ENCODE data around the gene KDELR1.

The KDELR1 gene

DNA sequence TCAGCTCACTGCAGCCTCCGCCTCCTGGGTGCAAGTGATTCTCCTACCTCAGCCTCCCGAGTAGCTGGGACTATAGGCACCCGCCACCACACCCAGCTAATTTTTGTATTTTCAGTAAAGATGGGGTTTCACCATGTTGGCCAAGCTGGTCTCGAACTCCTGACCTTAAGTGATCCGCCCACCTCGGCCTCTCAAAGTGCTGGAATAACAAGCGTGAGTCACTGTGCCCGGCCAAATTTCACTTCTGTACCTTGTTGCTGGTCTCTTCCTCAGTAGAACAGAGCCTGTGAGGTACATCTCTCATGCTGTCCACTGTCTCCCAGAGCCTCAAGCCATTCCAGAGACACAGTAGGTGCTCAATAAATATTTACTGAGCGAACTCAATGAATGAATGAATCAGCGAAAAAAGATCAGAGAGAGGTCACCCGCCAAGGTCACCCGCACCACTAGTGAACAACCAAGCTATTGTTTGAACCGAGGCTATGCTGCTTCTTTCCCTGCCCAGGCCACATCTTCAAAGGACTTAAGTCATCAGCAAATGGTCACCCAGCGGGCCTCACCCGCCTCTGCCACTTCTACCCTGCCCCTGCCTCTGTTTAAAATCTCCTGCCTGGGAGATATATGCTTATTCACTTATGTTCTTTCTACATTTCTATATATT lies 36.9 kb downstream of the KDELR1 start:
- TF ChIP-seq, protein P1, sequence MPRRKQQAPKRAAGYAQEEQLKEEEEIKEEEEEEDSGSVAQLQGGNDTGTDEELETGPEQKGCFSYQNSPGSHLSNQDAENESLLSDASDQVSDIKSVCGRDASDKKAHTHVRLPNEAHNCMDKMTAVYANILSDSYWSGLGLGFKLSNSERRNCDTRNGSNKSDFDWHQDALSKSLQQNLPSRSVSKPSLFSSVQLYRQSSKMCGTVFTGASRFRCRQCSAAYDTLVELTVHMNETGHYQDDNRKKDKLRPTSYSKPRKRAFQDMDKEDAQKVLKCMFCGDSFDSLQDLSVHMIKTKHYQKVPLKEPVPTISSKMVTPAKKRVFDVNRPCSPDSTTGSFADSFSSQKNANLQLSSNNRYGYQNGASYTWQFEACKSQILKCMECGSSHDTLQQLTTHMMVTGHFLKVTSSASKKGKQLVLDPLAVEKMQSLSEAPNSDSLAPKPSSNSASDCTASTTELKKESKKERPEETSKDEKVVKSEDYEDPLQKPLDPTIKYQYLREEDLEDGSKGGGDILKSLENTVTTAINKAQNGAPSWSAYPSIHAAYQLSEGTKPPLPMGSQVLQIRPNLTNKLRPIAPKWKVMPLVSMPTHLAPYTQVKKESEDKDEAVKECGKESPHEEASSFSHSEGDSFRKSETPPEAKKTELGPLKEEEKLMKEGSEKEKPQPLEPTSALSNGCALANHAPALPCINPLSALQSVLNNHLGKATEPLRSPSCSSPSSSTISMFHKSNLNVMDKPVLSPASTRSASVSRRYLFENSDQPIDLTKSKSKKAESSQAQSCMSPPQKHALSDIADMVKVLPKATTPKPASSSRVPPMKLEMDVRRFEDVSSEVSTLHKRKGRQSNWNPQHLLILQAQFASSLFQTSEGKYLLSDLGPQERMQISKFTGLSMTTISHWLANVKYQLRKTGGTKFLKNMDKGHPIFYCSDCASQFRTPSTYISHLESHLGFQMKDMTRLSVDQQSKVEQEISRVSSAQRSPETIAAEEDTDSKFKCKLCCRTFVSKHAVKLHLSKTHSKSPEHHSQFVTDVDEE (CRISPR knock-in tag; IDR thresholded peaks at IDR 0.05) = no peak
- TF ChIP-seq ESRRG (CRISPR knock-in tag; IDR thresholded peaks at IDR 0.05) (no peak), RARB (CRISPR knock-in tag; IDR thresholded peaks at IDR 0.05) (no peak)
- no peak for ATAC-seq

DNA sequence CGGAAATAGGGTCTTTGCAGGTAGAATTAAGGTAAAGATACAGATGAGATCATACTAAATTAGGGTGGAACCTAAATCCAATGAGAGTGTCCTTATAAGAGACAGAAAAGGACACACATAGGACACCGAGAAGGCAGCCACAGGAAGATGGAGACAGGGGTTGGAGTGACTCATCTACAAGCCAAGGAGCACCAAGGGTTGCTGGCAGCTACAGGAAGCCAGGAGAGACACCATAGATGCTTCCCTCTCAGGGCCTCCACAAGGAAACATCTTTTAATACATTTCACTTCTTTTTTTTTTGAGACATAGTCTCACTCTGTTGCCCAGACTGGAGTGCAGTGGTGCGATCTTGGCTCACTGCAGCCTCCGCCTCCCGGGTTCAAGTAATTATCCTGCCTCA lies 37.7 kb downstream of the KDELR1 start:
- no peak for TF ChIP-seq OSR1 (CRISPR knock-in tag; IDR thresholded peaks at IDR 0.05)
- no peak for TF ChIP-seq ZNF565 (CRISPR knock-in tag; conservative IDR thresholded peaks at IDR 0.05; ENCODE audit: low read depth)
- TF ChIP-seq, protein P2, sequence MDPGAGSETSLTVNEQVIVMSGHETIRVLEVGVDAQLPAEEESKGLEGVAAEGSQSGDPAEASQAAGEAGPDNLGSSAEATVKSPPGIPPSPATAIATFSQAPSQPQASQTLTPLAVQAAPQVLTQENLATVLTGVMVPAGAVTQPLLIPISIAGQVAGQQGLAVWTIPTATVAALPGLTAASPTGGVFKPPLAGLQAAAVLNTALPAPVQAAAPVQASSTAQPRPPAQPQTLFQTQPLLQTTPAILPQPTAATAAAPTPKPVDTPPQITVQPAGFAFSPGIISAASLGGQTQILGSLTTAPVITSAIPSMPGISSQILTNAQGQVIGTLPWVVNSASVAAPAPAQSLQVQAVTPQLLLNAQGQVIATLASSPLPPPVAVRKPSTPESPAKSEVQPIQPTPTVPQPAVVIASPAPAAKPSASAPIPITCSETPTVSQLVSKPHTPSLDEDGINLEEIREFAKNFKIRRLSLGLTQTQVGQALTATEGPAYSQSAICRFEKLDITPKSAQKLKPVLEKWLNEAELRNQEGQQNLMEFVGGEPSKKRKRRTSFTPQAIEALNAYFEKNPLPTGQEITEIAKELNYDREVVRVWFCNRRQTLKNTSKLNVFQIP (CRISPR knock-in tag; IDR thresholded peaks at IDR 0.05; ENCODE audit: borderline replicate concordance, low read depth) = no peak
- no peak for TF ChIP-seq TOX (CRISPR knock-in tag; IDR thresholded peaks at IDR 0.05; ENCODE audit: borderline replicate concordance)
- no peak for TF ChIP-seq ZC3H10 (CRISPR knock-in tag; IDR thresholded peaks at IDR 0.05)
- no peak for TF ChIP-seq ISL1 (CRISPR knock-in tag; IDR thresholded peaks at IDR 0.05)
- TF ChIP-seq ARNTL (CRISPR knock-in tag; IDR thresholded peaks at IDR 0.05; ENCODE audit: borderline replicate concordance, low read depth) = no peak
- TF ChIP-seq, protein P3, sequence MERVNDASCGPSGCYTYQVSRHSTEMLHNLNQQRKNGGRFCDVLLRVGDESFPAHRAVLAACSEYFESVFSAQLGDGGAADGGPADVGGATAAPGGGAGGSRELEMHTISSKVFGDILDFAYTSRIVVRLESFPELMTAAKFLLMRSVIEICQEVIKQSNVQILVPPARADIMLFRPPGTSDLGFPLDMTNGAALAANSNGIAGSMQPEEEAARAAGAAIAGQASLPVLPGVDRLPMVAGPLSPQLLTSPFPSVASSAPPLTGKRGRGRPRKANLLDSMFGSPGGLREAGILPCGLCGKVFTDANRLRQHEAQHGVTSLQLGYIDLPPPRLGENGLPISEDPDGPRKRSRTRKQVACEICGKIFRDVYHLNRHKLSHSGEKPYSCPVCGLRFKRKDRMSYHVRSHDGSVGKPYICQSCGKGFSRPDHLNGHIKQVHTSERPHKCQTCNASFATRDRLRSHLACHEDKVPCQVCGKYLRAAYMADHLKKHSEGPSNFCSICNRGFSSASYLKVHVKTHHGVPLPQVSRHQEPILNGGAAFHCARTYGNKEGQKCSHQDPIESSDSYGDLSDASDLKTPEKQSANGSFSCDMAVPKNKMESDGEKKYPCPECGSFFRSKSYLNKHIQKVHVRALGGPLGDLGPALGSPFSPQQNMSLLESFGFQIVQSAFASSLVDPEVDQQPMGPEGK (CRISPR knock-in tag; IDR thresholded peaks at IDR 0.05; ENCODE audit: borderline replicate concordance) = no peak
- TF ChIP-seq, protein P1 (CRISPR knock-in tag; IDR thresholded peaks at IDR 0.05) = no peak
- no peak for TF ChIP-seq SNAI2 (CRISPR knock-in tag; IDR thresholded peaks at IDR 0.05)
- TF ChIP-seq, protein P4, sequence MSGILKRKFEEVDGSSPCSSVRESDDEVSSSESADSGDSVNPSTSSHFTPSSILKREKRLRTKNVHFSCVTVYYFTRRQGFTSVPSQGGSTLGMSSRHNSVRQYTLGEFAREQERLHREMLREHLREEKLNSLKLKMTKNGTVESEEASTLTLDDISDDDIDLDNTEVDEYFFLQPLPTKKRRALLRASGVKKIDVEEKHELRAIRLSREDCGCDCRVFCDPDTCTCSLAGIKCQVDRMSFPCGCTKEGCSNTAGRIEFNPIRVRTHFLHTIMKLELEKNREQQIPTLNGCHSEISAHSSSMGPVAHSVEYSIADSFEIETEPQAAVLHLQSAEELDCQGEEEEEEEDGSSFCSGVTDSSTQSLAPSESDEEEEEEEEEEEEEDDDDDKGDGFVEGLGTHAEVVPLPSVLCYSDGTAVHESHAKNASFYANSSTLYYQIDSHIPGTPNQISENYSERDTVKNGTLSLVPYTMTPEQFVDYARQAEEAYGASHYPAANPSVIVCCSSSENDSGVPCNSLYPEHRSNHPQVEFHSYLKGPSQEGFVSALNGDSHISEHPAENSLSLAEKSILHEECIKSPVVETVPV (CRISPR knock-in tag; IDR thresholded peaks at IDR 0.05) = no peak
- no peak for TF ChIP-seq ZNF70 (CRISPR knock-in tag; IDR thresholded peaks at IDR 0.05)
- TF ChIP-seq ZFP3 (CRISPR knock-in tag; IDR thresholded peaks at IDR 0.05) = no peak
- no peak for TF ChIP-seq ESRRG (CRISPR knock-in tag; IDR thresholded peaks at IDR 0.05)
- no peak for TF ChIP-seq TCF4 (CRISPR knock-in tag; IDR thresholded peaks at IDR 0.05; ENCODE audit: borderline replicate concordance)
- no peak for TF ChIP-seq BACH2 (CRISPR knock-in tag; IDR thresholded peaks at IDR 0.05; ENCODE audit: borderline replicate concordance)
- no peak for TF ChIP-seq GLIS3 (CRISPR knock-in tag; IDR thresholded peaks at IDR 0.05)
- ATAC-seq = peak; percentile 31; the same call in 1 of the 3 replicates

DNA sequence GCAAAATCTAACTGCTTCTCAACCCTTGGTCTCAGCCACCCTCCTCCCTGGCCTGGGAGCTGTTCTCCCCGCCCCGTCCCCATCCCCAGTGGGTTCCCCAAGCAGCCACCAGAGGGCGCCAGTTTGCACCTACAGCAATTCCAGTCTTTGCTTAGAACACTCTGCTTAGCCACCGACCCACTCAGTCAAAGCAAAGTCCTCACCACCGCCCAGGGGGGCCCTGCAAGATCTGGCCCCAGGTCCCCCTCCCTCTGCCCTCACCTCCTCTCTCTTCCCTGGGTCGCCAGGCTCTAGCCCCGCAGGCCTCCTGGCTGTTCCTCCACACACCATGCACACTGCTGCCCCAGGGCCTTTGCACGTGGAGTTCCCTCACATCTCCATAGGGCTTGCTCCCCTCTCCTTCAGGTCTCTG lies 40.0 kb downstream of the KDELR1 start:
- ATAC-seq = peak; percentile 84
- TF ChIP-seq PPARA (CRISPR knock-in tag; IDR thresholded peaks at IDR 0.05; ENCODE audit: borderline replicate concordance) (no peak), ZNF70 (CRISPR knock-in tag; IDR thresholded peaks at IDR 0.05) (no peak), ZFP30 (CRISPR knock-in tag; IDR thresholded peaks at IDR 0.05) (no peak), RARB (CRISPR knock-in tag; IDR thresholded peaks at IDR 0.05) (no peak), TCF4 (CRISPR knock-in tag; IDR thresholded peaks at IDR 0.05; ENCODE audit: borderline replicate concordance) (no peak), CSDC2 (CRISPR knock-in tag; IDR thresholded peaks at IDR 0.05) (no peak), ZNF8 (CRISPR knock-in tag; IDR thresholded peaks at IDR 0.05) (no peak), GLIS3 (CRISPR knock-in tag; IDR thresholded peaks at IDR 0.05) (no peak)
- TF ChIP-seq, protein P5, sequence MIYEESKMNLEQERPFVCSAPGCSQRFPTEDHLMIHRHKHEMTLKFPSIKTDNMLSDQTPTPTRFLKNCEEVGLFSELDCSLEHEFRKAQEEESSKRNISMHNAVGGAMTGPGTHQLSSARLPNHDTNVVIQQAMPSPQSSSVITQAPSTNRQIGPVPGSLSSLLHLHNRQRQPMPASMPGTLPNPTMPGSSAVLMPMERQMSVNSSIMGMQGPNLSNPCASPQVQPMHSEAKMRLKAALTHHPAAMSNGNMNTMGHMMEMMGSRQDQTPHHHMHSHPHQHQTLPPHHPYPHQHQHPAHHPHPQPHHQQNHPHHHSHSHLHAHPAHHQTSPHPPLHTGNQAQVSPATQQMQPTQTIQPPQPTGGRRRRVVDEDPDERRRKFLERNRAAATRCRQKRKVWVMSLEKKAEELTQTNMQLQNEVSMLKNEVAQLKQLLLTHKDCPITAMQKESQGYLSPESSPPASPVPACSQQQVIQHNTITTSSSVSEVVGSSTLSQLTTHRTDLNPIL (CRISPR knock-in tag; IDR thresholded peaks at IDR 0.05; ENCODE audit: low read depth) = no peak
- TF ChIP-seq, protein P1 (CRISPR knock-in tag; IDR thresholded peaks at IDR 0.05) = no peak
